HepG2 (cell line): ENCODE data around the gene PIP5K1A. TPM values are rescaled to one million over a fixed set of nuclear protein-coding genes. Genes with fewer than 3 reads are reported as not detected.
"Not testable (repeated sequence)": the region's sequence is repeated elsewhere in the genome, so short reads cannot be mapped to it uniquely, and the experiment has no call there.

Experiments used
- ATAC-seq: fragments of 200-7000 bp; cut with Tn5 transposase; 3 replicates; pipeline ENCODE4 v1.9.1; 2020; ENCODE audit warnings: mild to moderate bottlenecking, moderate library complexity
- BruUV-seq: library from RNA; stranded (reverse); fragments of 400-500 nt; replicated peaks from 2 replicates; lab custom pipeline; 2021; lab: Mats Ljungman, UMichigan
- CTCF ChIA-PET: fragments of 300-600 bp; formaldehyde crosslinking; extraction: SDS; loops from one replicate; lab custom pipeline; 2021; ENCODE audit warnings: low total read pairs, inconsistent platforms, low intra/inter-chr PET ratio; lab: Yijun Ruan, JAX
- POLR2A ChIA-PET: fragments of 350-600 bp; sonication (Branson Sonifier 250); formaldehyde crosslinking; loops from one replicate; lab custom pipeline; 2020; ENCODE audit warnings: antibody characterized with exemption, inconsistent platforms; lab: Yijun Ruan, JAX
- DNase-seq: peaks from one replicate; pipeline ENCODE4 v3.0.0-alpha.2; 2015; ENCODE audit warnings: low spot score
- FAIRE-seq: peaks from 3 replicates; lab custom pipeline; 2011; peaks lifted over from hg19 to GRCh38; lab: Jason Lieb, UNC
- H2AFZ ChIP-seq: one replicate; pipeline ENCODE4 v1.6.1; 2011; ENCODE audit warnings: low read length, inconsistent platforms
- H3K27ac ChIP-seq: fragments of 300-600 bp; 3 replicates; pipeline ENCODE4 v1.8.0; 2011; ENCODE audit warnings: mixed run types, mild to moderate bottlenecking, mixed read lengths, low read length, inconsistent platforms; ENCODE audit not compliant: insufficient read depth; ENCODE audit errors: extremely low read length
- H3K27me3 ChIP-seq, 2 experiments: fragments of 200-600 bp in 1 of 2; 2 replicates in 1 of 2; 3 replicates in 1 of 2; pipeline versions ENCODE4 v1.6.0 to v1.8.0; 2011; ENCODE audit warnings: low read length in 2 of 2, mild to moderate bottlenecking in 2 of 2, moderate library complexity in 2 of 2, inconsistent platforms in 1 of 2; ENCODE audit not compliant: insufficient read depth in 2 of 2, control insufficient read depth in 1 of 2
- H3K36me3 ChIP-seq, 2 experiments: fragments of 200-600 bp in 1 of 2; replicated peaks in 1 of 2; 2 replicates in 1 of 2; 3 replicates in 1 of 2; pipeline versions ENCODE4 v1.5.1 to v1.8.0; 2011; ENCODE audit warnings: low read length in 2 of 2, inconsistent platforms in 1 of 2; ENCODE audit not compliant: insufficient read depth in 2 of 2, control insufficient read depth in 1 of 2
- H3K4me1 ChIP-seq: 2 replicates; pipeline ENCODE4 v1.5.1; 2012; ENCODE audit warnings: low read length, inconsistent platforms; ENCODE audit not compliant: insufficient read depth
- H3K4me2 ChIP-seq: 2 replicates; pipeline ENCODE4 v1.6.0; 2011; ENCODE audit warnings: low read depth, low read length, inconsistent platforms
- H3K4me3 ChIP-seq, 3 experiments: fragments of 200-600 bp in 1 of 3; sonication (generic), shearing (Covaris generic) in 1 of 3; replicated peaks in 1 of 3; 2 replicates each; pipeline ENCODE4 v1.5.1; 2011 to 2016; ENCODE audit warnings: low read length in 3 of 3, inconsistent platforms in 2 of 3, low read depth in 2 of 3, mild to moderate bottlenecking in 2 of 3, control low read depth in 1 of 3, mixed read lengths in 1 of 3; ENCODE audit not compliant: insufficient read depth in 1 of 3
- H3K79me2 ChIP-seq: one replicate; pipeline ENCODE4 v1.6.1; 2011; ENCODE audit warnings: low read length, inconsistent platforms; ENCODE audit not compliant: insufficient read depth
- H3K9ac ChIP-seq: 2 replicates; pipeline ENCODE4 v1.6.0; 2011; ENCODE audit warnings: mild to moderate bottlenecking, low read depth, low read length, inconsistent platforms; ENCODE audit not compliant: insufficient read depth
- H3K9me3 ChIP-seq: 2 replicates; pipeline ENCODE4 v1.5.1; 2012; ENCODE audit warnings: mild to moderate bottlenecking, low read length
- H4K20me1 ChIP-seq: 2 replicates; pipeline ENCODE4 v1.6.0; 2011; ENCODE audit warnings: inconsistent platforms, mild to moderate bottlenecking, low read length, moderate library complexity; ENCODE audit not compliant: insufficient read depth
- CEBPZ ChIP-seq: IDR thresholded peaks from 2 replicates; pipeline ENCODE4 v1.6.1; 2012; ENCODE audit warnings: low read length, improper control_type of control experiment
- DNMT1 ChIP-seq: sonication (generic); formaldehyde crosslinking; IDR thresholded peaks from 2 replicates; pipeline ENCODE4 v1.5.1; 2020; ENCODE audit warnings: mild to moderate bottlenecking, missing genetic modification reagents
- EED ChIP-seq: sonication (generic); formaldehyde crosslinking; IDR thresholded peaks from 2 replicates; pipeline ENCODE4 v1.5.0; 2020; ENCODE audit warnings: mild to moderate bottlenecking, missing genetic modification reagents
- RAD51 ChIP-seq: fragments of 450-650 bp; IDR thresholded peaks from 2 replicates; pipeline ENCODE4 v1.6.1; 2016; ENCODE audit warnings: borderline replicate concordance
- SETDB1 ChIP-seq: sonication (generic); formaldehyde crosslinking; IDR thresholded peaks from 2 replicates; pipeline ENCODE4 v1.5.1; 2020; ENCODE audit warnings: missing genetic modification reagents, mild to moderate bottlenecking, borderline replicate concordance
- SMAD9 ChIP-seq: sonication (generic); formaldehyde crosslinking; IDR thresholded peaks from 2 replicates; pipeline ENCODE4 v1.5.1; 2020; ENCODE audit warnings: mild to moderate bottlenecking, missing genetic modification reagents
- ZNF12 ChIP-seq: sonication (generic); formaldehyde crosslinking; IDR thresholded peaks from 2 replicates; pipeline ENCODE4 v1.5.0; 2020; ENCODE audit warnings: missing genetic modification reagents
- ZNF20 ChIP-seq: sonication (generic); formaldehyde crosslinking; IDR thresholded peaks from 2 replicates; pipeline ENCODE4 v1.4.0; 2020; ENCODE audit warnings: mild to moderate bottlenecking, moderate library complexity, missing genetic modification reagents
- ZNF597 ChIP-seq: sonication (generic); formaldehyde crosslinking; IDR thresholded peaks from 2 replicates; pipeline ENCODE4 v1.5.0; 2020; ENCODE audit warnings: missing genetic modification reagents
- ZNF740 ChIP-seq: sonication (generic); formaldehyde crosslinking; IDR thresholded peaks from 2 replicates; pipeline ENCODE4 v1.4.0; 2020; ENCODE audit warnings: missing genetic modification reagents
- WGBS: methylation state at CpG from one replicate; pipeline ENCODE4 v1.1.6; 2017; ENCODE audit warnings: low lambda C conversion rate; 5-methylcytosine and 5-hydroxymethylcytosine counted together
- in situ Hi-C: cut with HindIII; loops from 2 replicates; pipeline ENCODE4 v1.10.0; 2017; ENCODE audit warnings: low pct_unique_long_range_greater_than_20kb; ENCODE audit not compliant: extremely low pct_ligation_motif_present
- intact Hi-C: fragments of 100-400 bp; cut with micrococcal nuclease; formaldehyde crosslinking; loops from one replicate; pipeline ENCODE4 v1.10.0; 2022; ENCODE audit not compliant: unreplicated experiment
- polyA plus RNA-seq, 8 experiments: library from polyadenylated mRNA; depleted of rRNA in 3 of 8; stranded (reverse) in 7 of 8; unstranded in 1 of 8; fragments of >200 nt; fragmentation: Illumina TruSeq in 4 of 8; extraction: Trizol in 4 of 8; gene quantifications; 2 replicates each; pipeline versions ENCODE4 v1.2.1 to v1.2.3, GENCODE V29; 2011 to 2016; ENCODE audit warnings: low read depth in 4 of 8, missing spikeins in 1 of 8, mixed read lengths in 1 of 8; ENCODE audit not compliant: insufficient read depth in 1 of 8
- total RNA-seq, 5 experiments: library from RNA; depleted of rRNA; stranded (reverse); fragments of >200 nt; fragmentation: Illumina TruSeq; extraction: Trizol; gene quantifications; 2 replicates each; pipeline ENCODE4 v1.2.3, GENCODE V29; 2016; ENCODE audit warnings: low read depth in 1 of 5
- TF ChIP-seq, protein P1 (sequence below): sonication (generic); formaldehyde crosslinking; IDR thresholded peaks from 2 replicates; pipeline ENCODE4 v1.8.1; 2022; ENCODE audit warnings: mild to moderate bottlenecking, missing genetic modification reagents

PIP5K1A gene
- total and polyA plus RNA-seq, 2 of the 13 experiments (the other 11 are each of a cell fraction or from before 2014, with no cell fraction given), result 45.3 to 65.1 TPM

DNA sequence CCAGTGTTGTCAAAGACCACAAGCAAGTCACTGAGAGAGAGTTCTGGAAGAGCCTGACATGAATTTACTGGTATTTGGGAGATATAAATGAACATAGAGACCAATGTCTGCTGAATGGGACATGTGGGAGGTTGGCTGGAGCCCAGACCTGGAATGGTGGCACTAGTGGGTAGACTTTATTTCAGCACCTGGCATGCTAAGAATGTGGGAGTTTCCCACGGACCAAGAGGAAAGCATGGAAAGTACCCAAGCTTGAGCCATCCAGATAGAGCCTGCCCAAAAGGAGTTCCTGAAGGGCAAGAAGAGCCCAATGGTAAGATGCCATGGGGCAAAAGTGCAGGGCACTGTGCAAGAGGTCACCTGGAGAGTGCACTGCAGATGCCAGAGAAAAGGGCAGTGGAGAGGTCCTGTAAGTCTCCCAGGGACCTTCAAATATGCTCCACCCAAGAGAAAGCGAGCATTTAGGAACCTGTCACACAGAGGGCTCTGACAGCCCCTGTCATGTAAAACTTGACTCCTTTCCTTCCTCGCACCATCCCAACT, 75.6 kb downstream of the PIP5K1A start (continued):
- TF ChIP-seq ZNF740 (CRISPR knock-in tag) (no peak), RAD51 (no peak), SMAD9 (no peak)

DNA sequence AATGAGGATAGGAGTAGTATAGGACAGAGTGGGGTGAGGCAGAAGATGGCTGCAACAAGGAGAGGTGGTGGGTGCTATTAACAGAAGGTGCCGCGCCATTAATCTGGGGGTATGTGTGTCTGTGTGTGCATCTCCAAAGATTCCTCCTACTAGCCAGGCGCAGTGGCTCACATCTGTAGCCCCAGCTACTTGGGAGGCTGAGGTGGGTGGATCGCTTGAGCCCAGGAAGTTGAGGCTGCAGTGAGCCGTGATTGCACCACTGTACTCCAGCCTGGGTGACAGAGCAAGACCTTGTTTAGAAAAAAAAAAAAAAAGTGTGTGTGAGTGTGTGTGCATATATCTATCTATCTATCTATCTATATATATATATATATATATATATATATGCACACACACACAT, 77.0 kb downstream of the PIP5K1A start:
- H3K79me2 ChIP-seq, DNase-seq, intact Hi-C loops, FAIRE-seq, H2AFZ ChIP-seq, BruUV-seq, H3K27ac ChIP-seq, H3K4me2 ChIP-seq, POLR2A ChIA-PET, H4K20me1 ChIP-seq, H3K4me3 ChIP-seq, H3K9ac ChIP-seq, in situ Hi-C loops, CTCF ChIA-PET, H3K4me1 ChIP-seq, ATAC-seq, H3K36me3 ChIP-seq, H3K9me3 ChIP-seq, H3K27me3 ChIP-seq: not testable (repeated sequence)
- WGBS, result 78% methylated on average over 5 of the region's 5 CpGs

DNA sequence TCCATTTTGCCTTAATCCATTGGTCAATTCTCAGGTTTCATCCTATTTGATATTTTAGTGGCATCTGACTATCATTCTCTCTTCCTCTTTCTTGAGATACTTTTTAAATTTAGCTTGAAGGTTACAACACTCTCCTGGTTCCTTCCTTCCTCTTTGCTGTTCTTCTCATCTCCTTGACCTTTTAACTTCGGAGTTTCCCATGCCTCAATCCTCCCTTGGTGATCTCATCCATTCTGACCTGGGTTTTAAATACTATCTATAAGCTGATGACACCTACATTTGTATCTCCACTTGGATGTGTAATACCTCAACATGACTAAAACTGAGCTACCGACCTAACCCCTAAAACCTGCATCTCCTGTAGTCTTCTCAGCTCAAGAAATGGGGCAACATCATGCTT, 78.9 kb downstream of the PIP5K1A start:
- in situ Hi-C loops (no loop called here), intact Hi-C loops (no loop called here)
- Histone ChIP-seq H3K27ac (no peak overlapping the region), H3K36me3 (no peaks in the 10 kb centered on the region), H2AFZ (no peak overlapping the region), H3K4me1 (peaks cover 7% of the 10 kb centered on the region; the same call in 1 of the 2 replicates), H3K27me3 (no peaks in the 10 kb centered on the region; a peak in 1 of 5 replicates), H3K9me3 (no peaks in the 10 kb centered on the region), H3K4me3 (no peak overlapping the region), H4K20me1 (no peaks in the 10 kb centered on the region), H3K79me2 (no peaks in the 10 kb centered on the region), H3K9ac (no peak overlapping the region), H3K4me2 (no peak overlapping the region)
- no peak for DNase-seq
- ChIA-PET POLR2A (interaction anchor here (1.1 kb wide), 1 partner anchor 23 kb away, joined by 3 read pairs; the partner anchor contains the start of gene PSMD4), CTCF (no interaction called here)
- 68% methylated on average over 2 of the region's 2 CpGs for WGBS
- BruUV-seq, result no TSS peak
- ATAC-seq, result no peak
- no peak for FAIRE-seq
- TF ChIP-seq, protein P1, sequence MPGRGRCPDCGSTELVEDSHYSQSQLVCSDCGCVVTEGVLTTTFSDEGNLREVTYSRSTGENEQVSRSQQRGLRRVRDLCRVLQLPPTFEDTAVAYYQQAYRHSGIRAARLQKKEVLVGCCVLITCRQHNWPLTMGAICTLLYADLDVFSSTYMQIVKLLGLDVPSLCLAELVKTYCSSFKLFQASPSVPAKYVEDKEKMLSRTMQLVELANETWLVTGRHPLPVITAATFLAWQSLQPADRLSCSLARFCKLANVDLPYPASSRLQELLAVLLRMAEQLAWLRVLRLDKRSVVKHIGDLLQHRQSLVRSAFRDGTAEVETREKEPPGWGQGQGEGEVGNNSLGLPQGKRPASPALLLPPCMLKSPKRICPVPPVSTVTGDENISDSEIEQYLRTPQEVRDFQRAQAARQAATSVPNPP (CRISPR knock-in tag), result no peak
- TF ChIP-seq DNMT1 (CRISPR knock-in tag) (no peak), CEBPZ (no peak), ZNF597 (CRISPR knock-in tag) (no peak), ZNF12 (CRISPR knock-in tag) (no peak), SETDB1 (no peak), ZNF20 (no peak), EED (CRISPR knock-in tag) (no peak)
